GM12801 (cell line): Measurements from ENCODE around the gene SPATA13.

Source experiments
- CTCF ChIP-seq: IDR thresholded peaks from one replicate; pipeline ENCODE4 v1.5.1; 2011; ENCODE audit warnings: control low read depth; ENCODE audit not compliant: insufficient read length; ENCODE audit errors: extremely low read depth

Gene SPATA13

DNA sequence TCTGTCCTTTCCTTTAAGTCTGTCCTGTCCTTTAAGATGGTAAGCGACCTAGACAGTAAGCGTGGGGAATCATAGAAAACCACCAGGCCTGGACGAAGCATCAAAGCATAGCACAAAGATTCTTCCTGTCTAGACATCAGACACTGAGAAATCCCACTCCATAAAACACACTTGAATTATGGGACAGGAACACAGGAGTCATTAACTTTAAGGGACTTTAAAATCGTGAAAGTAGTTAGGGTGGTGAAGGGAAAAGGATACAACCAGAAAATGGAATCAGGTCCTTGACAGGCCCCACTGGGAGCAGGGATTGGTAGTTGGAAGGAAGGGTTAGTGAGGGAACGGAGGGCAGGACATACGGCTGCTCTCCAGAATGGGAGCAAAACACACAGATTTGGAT lies 117.2 kb downstream of the SPATA13 start:
- no peak for TF ChIP-seq CTCF

DNA sequence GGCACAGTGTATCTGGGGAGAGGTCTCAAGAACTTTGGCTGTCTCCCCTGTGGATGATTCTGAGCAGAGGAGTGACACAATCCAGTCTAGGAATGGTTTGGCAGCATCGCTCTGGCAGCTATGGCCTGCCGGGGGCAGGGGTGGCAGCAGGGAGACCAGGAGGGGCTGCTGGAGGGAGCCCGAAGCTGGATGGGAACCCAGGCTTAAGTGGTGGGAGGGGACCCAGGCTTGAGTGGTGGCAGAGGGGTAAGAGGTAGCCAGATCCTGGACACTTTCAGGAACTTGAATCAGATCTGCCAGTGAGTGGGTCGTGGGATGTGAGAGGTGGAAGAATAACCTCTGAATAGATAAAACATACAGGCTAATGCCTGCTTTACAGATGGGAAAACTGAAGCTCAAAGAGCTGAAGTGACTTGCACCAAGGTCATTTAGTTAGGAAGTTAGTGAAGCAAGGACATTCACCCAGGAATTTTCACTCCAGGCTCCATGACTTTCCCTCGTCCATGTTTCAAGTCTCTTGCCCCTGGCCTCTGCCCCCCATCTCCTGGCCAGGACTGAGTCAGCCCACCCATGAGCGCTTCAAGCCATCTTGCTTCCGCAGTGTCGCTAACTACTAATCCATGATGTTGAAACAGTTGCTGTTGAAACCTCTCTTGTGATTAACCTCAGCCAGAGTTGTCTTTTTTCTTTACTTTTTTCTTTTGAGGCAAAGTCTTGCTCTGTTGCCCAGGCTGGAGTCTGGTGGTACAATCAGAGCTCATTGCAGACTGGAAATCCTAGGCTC lies 119.0 kb downstream of the SPATA13 start:
- no peak for TF ChIP-seq CTCF

DNA sequence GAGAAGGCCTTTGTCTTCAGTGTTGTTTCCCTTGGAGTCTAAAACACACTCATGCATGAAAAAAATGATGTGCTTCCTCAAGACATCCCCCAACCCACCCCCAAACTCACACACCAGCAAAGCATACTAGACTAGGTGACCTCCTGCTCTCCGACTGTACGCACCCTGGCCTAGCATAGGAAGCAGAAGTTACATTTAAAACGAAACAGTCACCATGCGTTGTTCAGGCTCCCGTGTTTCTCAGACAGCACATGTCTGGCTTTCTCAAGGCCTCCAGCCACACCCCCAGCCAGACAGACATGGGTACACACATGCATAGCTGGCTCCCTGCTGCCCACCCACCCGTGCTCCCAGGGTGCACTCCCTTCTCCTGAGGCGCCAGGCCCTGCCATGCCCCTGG lies 120.2 kb downstream of the SPATA13 start:
- no peak for TF ChIP-seq CTCF

DNA sequence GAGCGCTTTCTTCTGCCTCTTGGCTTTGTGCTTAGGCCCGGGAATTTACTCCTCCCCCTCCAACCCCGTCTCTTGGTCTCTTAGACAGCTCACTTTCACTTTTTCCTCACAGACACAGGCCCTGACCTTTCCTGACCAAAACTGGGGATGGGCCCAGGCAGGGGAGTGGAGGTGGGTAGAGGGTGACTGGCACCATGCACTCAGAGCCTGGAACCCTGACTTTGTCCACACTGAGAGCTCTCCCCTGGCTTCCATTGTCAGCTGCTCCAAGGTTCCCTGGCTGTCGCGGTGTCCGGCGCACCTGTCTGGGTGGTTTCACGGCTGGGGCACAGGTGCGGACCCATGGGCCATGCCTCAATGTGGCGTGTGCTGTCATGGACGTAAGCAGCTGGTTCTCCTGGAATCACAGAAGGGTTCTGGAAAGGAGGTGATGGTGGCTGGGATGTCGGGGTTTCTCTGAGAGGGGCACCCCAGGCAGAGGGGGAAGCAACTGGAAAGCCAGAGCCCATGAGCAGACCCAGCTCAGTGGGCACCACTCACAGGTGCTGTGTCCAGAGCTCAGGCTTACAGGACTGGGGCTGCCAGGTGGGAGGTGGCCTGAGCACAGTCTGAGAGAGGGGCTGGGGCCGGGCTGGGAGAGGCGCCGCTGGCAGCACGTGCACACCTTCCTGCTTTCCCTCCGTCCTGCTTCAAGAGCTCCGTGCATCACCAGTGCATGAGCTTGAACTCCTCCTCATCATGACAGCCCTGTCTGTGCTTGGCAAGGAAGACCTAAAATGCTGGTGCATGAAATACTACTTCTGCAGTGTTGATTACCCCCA lies 120.9 kb downstream of the SPATA13 start:
- TF ChIP-seq CTCF = no peak

GRCh38 chr13:24282256-24282655 lies 121.7 kb downstream of the SPATA13 start:
- TF ChIP-seq CTCF = no peak

DNA sequence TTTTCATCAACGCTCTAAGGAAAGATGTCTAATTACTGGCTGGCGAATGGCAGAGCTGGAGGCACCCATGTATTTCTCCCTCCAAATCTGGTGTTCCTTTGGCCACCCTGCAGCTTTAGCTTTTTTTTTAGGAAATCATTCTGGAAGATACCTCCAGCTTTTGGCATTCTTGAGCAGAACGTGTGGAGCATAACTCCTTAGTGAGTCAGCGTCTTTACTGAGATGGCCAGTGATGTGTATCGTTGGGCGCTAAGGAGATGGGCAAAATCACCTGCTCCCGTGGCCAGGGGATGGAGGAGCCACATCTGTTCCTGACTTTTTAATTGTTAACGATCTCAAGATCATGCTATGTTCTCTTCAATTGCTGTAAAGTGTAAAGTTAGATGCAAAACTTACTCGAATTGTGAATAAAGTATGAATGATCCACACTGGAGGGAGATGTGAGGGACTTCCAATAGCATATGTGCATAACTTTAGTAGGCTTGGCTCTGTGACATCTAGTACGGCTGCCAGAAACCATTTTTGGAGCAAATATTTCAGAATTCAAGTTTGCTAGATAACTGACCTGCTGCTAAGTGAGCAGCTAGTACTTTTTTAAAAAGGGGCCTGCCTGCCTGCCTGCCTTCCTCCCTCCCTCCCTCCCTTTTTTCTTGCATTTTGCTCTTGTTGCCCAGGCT lies 124.5 kb downstream of the SPATA13 start:
- no peak for TF ChIP-seq CTCF

DNA sequence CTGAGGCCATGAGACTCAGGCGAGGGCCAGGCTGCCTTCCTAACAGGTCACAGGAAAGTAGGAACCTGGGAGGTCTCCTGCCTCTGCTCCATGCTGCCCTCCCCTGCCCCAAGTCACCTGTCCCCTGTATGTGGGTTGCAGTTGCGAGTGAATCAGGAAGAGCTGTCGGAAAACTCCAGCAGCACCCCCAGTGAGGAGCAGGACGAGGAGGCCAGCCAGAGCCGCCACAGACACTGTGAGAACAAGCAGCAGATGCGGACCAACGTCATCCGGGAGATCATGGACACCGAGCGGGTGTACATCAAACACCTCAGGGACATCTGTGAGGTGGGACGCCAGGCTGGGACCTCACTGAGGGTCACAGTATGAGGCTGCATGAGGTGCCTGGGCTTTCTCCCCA lies 126.1 kb downstream of the SPATA13 start:
- no peak for TF ChIP-seq CTCF
